ENCODE data around the gene ZKSCAN5. TPM values are rescaled to one million over a fixed set of nuclear protein-coding genes. Genes with fewer than 3 reads are reported as not detected.

The ZKSCAN5 gene
- total and polyA plus RNA-seq, 2 of the 8 experiments (the other 6 are each of a cell fraction or from before 2014, with no cell fraction given) = 5.3 to 13.5 TPM

DNA sequence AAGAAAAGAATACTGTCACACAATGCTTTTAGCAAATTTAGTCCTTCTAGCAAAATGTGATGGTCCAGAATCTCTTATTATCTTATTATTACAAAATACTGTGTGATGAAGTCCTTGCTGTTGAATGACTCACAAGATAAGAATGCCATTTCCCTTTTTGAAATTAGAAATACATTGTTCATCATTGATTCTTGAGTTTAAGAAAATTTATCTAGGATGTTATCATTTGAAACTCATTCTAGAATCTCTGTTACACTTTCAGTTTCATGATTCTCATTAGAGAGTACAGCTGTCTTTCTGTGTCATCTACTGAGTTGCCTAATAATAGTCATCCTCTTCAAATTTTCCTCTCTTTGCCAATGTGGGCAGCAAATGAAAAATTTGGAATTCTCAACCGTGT lies 9.6 kb downstream of the ZKSCAN5 start (continued):
- TF ChIP-seq, protein P1, sequence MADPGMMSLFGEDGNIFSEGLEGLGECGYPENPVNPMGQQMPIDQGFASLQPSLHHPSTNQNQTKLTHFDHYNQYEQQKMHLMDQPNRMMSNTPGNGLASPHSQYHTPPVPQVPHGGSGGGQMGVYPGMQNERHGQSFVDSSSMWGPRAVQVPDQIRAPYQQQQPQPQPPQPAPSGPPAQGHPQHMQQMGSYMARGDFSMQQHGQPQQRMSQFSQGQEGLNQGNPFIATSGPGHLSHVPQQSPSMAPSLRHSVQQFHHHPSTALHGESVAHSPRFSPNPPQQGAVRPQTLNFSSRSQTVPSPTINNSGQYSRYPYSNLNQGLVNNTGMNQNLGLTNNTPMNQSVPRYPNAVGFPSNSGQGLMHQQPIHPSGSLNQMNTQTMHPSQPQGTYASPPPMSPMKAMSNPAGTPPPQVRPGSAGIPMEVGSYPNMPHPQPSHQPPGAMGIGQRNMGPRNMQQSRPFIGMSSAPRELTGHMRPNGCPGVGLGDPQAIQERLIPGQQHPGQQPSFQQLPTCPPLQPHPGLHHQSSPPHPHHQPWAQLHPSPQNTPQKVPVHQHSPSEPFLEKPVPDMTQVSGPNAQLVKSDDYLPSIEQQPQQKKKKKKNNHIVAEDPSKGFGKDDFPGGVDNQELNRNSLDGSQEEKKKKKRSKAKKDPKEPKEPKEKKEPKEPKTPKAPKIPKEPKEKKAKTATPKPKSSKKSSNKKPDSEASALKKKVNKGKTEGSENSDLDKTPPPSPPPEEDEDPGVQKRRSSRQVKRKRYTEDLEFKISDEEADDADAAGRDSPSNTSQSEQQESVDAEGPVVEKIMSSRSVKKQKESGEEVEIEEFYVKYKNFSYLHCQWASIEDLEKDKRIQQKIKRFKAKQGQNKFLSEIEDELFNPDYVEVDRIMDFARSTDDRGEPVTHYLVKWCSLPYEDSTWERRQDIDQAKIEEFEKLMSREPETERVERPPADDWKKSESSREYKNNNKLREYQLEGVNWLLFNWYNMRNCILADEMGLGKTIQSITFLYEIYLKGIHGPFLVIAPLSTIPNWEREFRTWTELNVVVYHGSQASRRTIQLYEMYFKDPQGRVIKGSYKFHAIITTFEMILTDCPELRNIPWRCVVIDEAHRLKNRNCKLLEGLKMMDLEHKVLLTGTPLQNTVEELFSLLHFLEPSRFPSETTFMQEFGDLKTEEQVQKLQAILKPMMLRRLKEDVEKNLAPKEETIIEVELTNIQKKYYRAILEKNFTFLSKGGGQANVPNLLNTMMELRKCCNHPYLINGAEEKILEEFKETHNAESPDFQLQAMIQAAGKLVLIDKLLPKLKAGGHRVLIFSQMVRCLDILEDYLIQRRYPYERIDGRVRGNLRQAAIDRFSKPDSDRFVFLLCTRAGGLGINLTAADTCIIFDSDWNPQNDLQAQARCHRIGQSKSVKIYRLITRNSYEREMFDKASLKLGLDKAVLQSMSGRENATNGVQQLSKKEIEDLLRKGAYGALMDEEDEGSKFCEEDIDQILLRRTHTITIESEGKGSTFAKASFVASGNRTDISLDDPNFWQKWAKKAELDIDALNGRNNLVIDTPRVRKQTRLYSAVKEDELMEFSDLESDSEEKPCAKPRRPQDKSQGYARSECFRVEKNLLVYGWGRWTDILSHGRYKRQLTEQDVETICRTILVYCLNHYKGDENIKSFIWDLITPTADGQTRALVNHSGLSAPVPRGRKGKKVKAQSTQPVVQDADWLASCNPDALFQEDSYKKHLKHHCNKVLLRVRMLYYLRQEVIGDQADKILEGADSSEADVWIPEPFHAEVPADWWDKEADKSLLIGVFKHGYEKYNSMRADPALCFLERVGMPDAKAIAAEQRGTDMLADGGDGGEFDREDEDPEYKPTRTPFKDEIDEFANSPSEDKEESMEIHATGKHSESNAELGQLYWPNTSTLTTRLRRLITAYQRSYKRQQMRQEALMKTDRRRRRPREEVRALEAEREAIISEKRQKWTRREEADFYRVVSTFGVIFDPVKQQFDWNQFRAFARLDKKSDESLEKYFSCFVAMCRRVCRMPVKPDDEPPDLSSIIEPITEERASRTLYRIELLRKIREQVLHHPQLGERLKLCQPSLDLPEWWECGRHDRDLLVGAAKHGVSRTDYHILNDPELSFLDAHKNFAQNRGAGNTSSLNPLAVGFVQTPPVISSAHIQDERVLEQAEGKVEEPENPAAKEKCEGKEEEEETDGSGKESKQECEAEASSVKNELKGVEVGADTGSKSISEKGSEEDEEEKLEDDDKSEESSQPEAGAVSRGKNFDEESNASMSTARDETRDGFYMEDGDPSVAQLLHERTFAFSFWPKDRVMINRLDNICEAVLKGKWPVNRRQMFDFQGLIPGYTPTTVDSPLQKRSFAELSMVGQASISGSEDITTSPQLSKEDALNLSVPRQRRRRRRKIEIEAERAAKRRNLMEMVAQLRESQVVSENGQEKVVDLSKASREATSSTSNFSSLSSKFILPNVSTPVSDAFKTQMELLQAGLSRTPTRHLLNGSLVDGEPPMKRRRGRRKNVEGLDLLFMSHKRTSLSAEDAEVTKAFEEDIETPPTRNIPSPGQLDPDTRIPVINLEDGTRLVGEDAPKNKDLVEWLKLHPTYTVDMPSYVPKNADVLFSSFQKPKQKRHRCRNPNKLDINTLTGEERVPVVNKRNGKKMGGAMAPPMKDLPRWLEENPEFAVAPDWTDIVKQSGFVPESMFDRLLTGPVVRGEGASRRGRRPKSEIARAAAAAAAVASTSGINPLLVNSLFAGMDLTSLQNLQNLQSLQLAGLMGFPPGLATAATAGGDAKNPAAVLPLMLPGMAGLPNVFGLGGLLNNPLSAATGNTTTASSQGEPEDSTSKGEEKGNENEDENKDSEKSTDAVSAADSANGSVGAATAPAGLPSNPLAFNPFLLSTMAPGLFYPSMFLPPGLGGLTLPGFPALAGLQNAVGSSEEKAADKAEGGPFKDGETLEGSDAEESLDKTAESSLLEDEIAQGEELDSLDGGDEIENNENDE (IDR thresholded peaks at IDR 0.05; ENCODE audit: insufficient replicate concordance, low read length) = no peak
- TF ChIP-seq RFX5 (IDR thresholded peaks at IDR 0.05; ENCODE audit: borderline replicate concordance, low read depth, low read length) = no peak
- TF ChIP-seq KDM1A (IDR thresholded peaks at IDR 0.05; ENCODE audit: borderline replicate concordance, low read length) = no peak
- TF ChIP-seq HDAC2 (IDR thresholded peaks at IDR 0.05; ENCODE audit: borderline replicate concordance in 1 of 2, low read depth in 2 of 2, low read length in 2 of 2) = no peak
- no peak for TF ChIP-seq YY1 (IDR thresholded peaks at IDR 0.05; ENCODE audit: low read depth, low read length)
- TF ChIP-seq CBX8 (IDR thresholded peaks at IDR 0.05; ENCODE audit: borderline replicate concordance, low read depth, low read length) = no peak
- TF ChIP-seq SIRT6 (IDR thresholded peaks at IDR 0.05; ENCODE audit: low read length) = no peak
- no peak for TF ChIP-seq CREB1 (IDR thresholded peaks at IDR 0.05)
